LNCaP clone FGC (cell line): ENCODE data around the gene CPNE1.
A peak's percentile ranks its signal among the peaks of the same experiment; 100 is the strongest.

Experiments used
- DNase-seq: peaks from one replicate; pipeline ENCODE4 v3.0.0-alpha.2; 2011; ENCODE audit warnings: low read depth
- H3K4me3 ChIP-seq: 2 replicates; pipeline ENCODE4 v1.5.1; 2011; ENCODE audit warnings: mild to moderate bottlenecking, low read depth, low read length, control low read depth
- TF ChIP-seq, protein P1 (sequence below): IDR thresholded peaks from 2 replicates; pipeline ENCODE4 v1.5.1; 2012; ENCODE audit warnings: mild to moderate bottlenecking; ENCODE audit not compliant: control insufficient read depth, insufficient read depth; ENCODE audit errors: extremely low read depth

CPNE1 gene

DNA sequence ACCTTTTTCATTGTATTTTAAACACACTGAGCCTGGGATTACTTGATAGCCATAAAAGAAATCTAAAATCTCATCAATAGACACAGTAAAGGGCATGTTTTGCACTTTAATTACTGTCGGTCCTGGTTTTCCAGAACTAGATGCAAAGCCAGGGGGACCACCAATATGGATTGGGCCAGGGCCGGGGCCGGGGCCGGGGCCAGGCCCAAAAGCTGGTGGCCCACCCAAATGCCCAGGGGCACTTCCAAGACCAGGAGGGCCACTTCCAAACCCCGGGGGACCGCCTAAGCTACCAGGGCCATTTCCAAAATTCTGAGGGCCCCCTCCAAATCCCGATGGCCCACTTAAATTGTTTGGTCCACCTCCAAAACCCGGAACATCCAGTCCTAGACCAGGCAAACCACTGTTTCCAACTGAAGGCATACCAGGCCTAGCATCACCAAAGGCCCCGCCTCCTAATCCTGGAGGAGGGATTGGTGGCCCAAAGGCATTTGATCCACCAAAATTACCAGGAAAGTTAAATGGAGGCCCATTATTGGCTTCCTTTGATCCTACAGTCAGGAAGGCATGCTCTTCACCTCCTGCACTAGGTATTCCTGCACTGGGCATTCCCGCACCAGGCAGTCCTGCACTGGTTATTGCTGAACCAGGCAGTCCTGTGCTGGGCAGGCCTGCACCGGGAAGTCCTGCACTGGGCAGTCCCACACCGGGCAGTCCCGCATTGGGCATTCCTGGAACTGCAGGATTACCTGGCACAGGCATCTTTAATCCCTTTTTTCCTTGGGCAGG lies 11.9 kb downstream of the CPNE1 start:
- H3K4me3 ChIP-seq, result no peak overlapping the region
- TF ChIP-seq, protein P1, sequence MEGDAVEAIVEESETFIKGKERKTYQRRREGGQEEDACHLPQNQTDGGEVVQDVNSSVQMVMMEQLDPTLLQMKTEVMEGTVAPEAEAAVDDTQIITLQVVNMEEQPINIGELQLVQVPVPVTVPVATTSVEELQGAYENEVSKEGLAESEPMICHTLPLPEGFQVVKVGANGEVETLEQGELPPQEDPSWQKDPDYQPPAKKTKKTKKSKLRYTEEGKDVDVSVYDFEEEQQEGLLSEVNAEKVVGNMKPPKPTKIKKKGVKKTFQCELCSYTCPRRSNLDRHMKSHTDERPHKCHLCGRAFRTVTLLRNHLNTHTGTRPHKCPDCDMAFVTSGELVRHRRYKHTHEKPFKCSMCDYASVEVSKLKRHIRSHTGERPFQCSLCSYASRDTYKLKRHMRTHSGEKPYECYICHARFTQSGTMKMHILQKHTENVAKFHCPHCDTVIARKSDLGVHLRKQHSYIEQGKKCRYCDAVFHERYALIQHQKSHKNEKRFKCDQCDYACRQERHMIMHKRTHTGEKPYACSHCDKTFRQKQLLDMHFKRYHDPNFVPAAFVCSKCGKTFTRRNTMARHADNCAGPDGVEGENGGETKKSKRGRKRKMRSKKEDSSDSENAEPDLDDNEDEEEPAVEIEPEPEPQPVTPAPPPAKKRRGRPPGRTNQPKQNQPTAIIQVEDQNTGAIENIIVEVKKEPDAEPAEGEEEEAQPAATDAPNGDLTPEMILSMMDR, result no peak
- no peak for DNase-seq

GRCh38 chr20:35651958-35652357 lies 12.7 kb downstream of the CPNE1 start:
- TF ChIP-seq, protein P1, result no peak
- H3K4me3 ChIP-seq, result no peak overlapping the region
- DNase-seq, result no peak

DNA sequence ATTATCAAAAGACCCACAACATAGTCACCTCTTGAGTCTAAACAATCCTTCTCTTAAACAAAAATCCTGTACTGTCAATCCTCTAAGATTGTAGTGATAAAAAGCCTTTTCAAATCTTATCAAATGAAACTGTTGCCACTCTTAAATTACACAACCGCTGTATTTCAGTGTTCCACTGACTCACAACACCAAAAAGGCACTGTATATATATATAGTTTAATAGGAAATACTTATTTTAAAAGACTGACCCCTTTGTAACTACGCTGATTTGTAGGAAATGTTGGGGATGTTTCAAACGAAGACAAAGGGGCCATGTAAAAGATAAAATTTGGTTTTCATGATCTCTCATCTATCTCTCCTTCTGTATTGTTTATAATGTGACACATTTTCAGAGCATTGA lies 14.1 kb downstream of the CPNE1 start:
- TF ChIP-seq, protein P1, result no peak
- H3K4me3 ChIP-seq, result no peak overlapping the region
- no peak for DNase-seq

- no peak overlapping the region for H3K4me3 ChIP-seq
- peak; percentile 50 for DNase-seq
- TF ChIP-seq, protein P1, result no peak
Observed at GRCh38 chr20:35648836-35649235, 15.9 kb downstream of the CPNE1 start.

DNA sequence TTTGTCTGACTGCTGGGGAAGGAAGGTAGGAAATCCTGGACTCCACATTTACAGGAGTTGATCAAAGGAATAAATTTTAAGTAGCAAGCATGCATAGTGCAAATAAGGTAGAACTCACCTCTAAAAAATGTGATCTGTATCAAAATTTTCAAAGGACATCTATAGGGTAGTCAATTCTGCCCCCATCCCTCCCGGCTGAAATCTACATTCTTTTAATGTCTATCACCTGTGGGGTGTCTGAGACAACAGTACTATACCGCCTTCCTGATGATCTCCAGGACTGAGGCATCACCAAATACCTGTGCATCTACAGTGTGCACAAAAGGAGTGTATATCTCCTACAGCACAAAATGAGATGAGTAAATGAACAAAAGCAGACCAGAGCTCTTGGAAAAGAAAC lies 19.9 kb downstream of the CPNE1 start:
- TF ChIP-seq, protein P1, result no peak
- no peak for DNase-seq
- no peak overlapping the region for H3K4me3 ChIP-seq

DNA sequence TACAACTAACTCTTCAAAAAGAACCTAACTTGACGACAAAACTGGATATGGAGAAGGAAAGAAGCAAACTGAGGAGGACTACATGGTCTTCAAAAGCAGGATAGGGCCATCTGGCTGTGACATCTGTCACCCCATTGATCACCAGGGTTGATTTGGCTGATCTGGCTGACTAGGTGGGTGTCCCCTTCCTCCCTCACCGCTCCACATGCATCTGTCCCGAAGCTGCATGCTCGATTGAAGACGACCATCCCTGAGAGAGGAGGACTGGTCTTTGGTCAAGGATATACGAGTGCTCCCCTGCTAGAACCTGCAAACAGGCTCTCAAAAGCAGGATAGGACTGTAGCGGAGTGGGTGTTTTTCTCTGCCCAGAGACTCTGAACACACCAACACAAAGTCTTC lies 21.7 kb downstream of the CPNE1 start:
- TF ChIP-seq, protein P1, result no peak
- no peak for DNase-seq
- H3K4me3 ChIP-seq, result no peak overlapping the region

DNA sequence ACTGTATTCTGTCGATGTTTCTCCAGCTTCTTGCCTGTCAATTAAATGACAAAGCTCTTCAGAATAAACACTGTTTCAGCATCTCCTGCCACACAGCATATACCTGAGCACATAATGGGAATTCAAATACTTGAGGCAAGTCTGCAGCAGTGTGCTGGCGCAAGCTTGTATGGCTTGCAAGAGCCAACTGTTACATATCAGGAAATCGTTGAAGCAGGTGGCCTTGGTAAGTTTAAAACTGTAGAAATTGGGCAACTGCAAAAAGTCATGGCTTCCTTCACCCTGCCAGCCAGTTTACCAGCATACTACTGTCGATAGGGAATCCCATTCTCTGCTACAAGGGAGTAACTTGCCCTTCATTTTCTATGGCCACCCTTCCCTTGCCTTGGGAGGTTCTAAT lies 23.0 kb downstream of the CPNE1 start:
- TF ChIP-seq, protein P1, result no peak
- DNase-seq, result no peak
- H3K4me3 ChIP-seq, result no peak overlapping the region
